Kidney (tissue), 14 donors: ENCODE results near the gene F12. TPM values are rescaled to one million over a fixed set of nuclear protein-coding genes. Genes with fewer than 3 reads are reported as not detected.
A peak's percentile ranks its signal among the peaks of the same experiment; 100 is the strongest.

Experiments used
- DNase-seq, 5 donors: peaks; one replicate each; pipeline ENCODE4 v3.0.0-alpha.2; 2013 to 2020
- FAIRE-seq: peaks from 2 replicates; lab custom pipeline; 2012; peaks lifted over from hg19 to GRCh38; lab: Jason Lieb, UNC
- H3K27ac ChIP-seq, 2 donors: one replicate each; pipeline ENCODE4 v1.7.0; 2013; ENCODE audit warnings: low read depth in 2 of 2, low read length in 2 of 2, inconsistent platforms in 1 of 2
- H3K27me3 ChIP-seq: one replicate; pipeline ENCODE4 v1.7.1; 2013; ENCODE audit warnings: low read length, inconsistent platforms; ENCODE audit not compliant: control insufficient read depth, insufficient read depth
- H3K36me3 ChIP-seq, 3 donors: one replicate each; pipeline versions ENCODE4 v1.7.0 to v1.7.1; 2013; ENCODE audit warnings: low read length in 3 of 3, control low read depth in 1 of 3, inconsistent platforms in 1 of 3; ENCODE audit not compliant: insufficient read depth in 3 of 3, control insufficient read depth in 2 of 3
- H3K4me1 ChIP-seq, 3 donors: one replicate each; pipeline versions ENCODE4 v1.7.0 to v1.7.1; 2013; ENCODE audit warnings: low read length in 3 of 3, inconsistent platforms in 1 of 3, low read depth in 1 of 3; ENCODE audit not compliant: control insufficient read depth in 2 of 3, insufficient read depth in 2 of 3
- H3K4me3 ChIP-seq, 3 donors: one replicate each; pipeline versions ENCODE4 v1.7.0 to v1.8.1; 2013; ENCODE audit warnings: low read length in 3 of 3, control low read depth in 1 of 3, inconsistent platforms in 1 of 3
- H3K9ac ChIP-seq, 3 donors: one replicate each; pipeline versions ENCODE4 v1.7.0 to v1.7.1; 2013; ENCODE audit warnings: low read length in 3 of 3, control low read depth in 1 of 3, inconsistent platforms in 1 of 3
- H3K9me3 ChIP-seq, 3 donors: one replicate each; pipeline versions ENCODE4 v1.7.0 to v1.7.1; 2013; ENCODE audit warnings: low read length in 3 of 3, control low read depth in 1 of 3, inconsistent platforms in 1 of 3; ENCODE audit not compliant: control insufficient read depth in 2 of 3, insufficient read depth in 1 of 3
- intact Hi-C: fragments of 100-400 bp; cut with DNase I; formaldehyde crosslinking; loops from one replicate; pipeline ENCODE4 v1.11.1; 2022
- polyA plus RNA-seq: library from polyadenylated mRNA; stranded (reverse); fragments of 350-450 nt; fragmentation: Illumina TruSeq; extraction: RNeasy Lipid Tissue Mini Kit (QIAGEN cat#74804); gene quantifications from one replicate; pipeline ENCODE4 v1.2.3, GENCODE V29; 2014; ENCODE audit warnings: low read depth, low replicate concordance; ENCODE audit not compliant: insufficient read depth
- total RNA-seq: library from RNA; stranded (reverse); fragmentation: NEBNext Ultra II Directional; extraction: Animal tissue kit (Norgen Biotek cat#: 25700); gene quantifications from one replicate; pipeline ENCODE4 v1.2.1, GENCODE V29; 2021
- TF ChIP-seq, protein P1 (sequence below): IDR thresholded peaks from 3 replicates; pipeline ENCODE4 v1.5.1; 2012; ENCODE audit warnings: mild to moderate bottlenecking, moderate library complexity, borderline replicate concordance; ENCODE audit not compliant: insufficient read depth; ENCODE audit errors: extremely low read depth
- donor health status: control.
- donor health status: control.
- donor health status: control.
- donor health status: control.
- donor health status: control.
- donor health status: DM: yes; HTN: yes; CAD: no.
- donor health status: Normal renal cell carcinoma (clear cell type).

F12 gene
- total and polyA plus RNA-seq, 2 donors from 2014 or later, result 3.1 to 4.2 TPM

DNA sequence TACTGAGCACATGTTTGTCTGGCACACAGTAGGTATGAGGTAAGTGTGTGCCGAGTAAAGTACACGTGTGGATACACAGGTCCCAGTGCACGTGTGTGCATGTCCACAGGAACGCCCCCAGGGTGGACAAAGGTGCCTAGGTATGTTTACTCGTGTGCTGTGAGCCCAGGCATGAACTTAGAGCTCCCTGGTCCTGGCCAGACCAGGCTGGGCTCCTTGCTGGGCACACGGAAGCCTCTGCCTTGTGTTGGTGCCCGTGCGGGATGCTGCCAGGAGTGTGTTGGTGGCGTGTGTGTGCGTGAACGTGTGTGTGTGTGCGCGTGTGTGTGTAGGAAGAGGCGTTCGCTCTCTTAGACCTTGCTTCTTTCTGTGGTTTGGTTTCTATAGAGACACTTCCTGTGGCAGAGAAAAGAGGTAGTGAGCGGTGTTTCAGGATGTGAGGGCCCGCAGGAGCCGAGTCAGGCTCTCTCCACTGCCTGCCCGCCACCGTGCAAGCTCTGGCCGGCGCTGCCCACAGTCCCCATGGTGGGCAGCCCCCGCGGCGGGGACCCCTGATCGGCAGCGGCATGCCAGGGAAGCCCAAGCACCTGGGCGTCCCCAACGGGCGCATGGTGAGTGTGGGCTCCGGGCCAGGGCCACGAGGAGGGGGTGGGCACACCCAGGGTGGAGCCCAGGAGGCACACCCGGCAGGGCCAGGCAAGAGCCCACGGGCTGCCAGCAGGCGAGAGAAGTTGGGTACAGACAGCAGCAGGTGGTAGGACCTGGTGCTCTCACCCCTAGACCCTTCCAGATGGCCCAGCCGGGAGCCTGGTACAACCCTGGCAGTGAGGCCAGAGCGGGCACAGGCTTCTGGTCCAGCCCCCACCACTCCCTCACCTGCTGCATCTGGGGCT lies 51.7 kb downstream of the F12 start, which contains the start of gene RGS14:
Gene RGS14 (plus strand): TSS at position 466 of the 893 bp plus-strand sequence. CDS start 101 bp downstream, at position 567.
- no peak within 1 kb of the TSS for H3K27ac ChIP-seq

DNA sequence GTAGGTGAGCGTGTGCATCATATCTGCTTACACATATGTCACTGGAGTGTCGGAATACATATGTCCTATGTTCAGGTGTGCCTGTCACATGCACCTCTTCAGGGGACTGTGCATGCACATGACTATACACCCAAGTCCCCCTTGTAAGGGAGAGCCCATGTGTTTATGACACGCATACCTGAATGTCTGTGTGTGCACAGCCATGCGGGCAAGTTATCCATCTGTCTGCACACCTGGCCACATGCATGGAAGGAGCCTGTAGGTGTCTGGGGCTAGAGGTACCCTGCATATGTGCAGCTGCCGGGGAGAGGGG lies 52.3 kb downstream of the F12 start:
- H3K9me3 ChIP-seq, result no peaks in the 10 kb centered on the region
- no peak overlapping the region for H3K4me3 ChIP-seq
- no peaks in the 10 kb centered on the region for H3K36me3 ChIP-seq
- DNase-seq (no peak), FAIRE-seq (no peak)
- peaks cover 0 to 12% (median 0%) of the 10 kb centered on the region in 3 donors for H3K4me1 ChIP-seq
- no peaks in the 10 kb centered on the region for H3K27me3 ChIP-seq
- intact Hi-C loops, result no loop called here
- TF ChIP-seq, protein P1, sequence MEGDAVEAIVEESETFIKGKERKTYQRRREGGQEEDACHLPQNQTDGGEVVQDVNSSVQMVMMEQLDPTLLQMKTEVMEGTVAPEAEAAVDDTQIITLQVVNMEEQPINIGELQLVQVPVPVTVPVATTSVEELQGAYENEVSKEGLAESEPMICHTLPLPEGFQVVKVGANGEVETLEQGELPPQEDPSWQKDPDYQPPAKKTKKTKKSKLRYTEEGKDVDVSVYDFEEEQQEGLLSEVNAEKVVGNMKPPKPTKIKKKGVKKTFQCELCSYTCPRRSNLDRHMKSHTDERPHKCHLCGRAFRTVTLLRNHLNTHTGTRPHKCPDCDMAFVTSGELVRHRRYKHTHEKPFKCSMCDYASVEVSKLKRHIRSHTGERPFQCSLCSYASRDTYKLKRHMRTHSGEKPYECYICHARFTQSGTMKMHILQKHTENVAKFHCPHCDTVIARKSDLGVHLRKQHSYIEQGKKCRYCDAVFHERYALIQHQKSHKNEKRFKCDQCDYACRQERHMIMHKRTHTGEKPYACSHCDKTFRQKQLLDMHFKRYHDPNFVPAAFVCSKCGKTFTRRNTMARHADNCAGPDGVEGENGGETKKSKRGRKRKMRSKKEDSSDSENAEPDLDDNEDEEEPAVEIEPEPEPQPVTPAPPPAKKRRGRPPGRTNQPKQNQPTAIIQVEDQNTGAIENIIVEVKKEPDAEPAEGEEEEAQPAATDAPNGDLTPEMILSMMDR, result no peak
- H3K9ac ChIP-seq, result no peak overlapping the region
- no peak overlapping the region for H3K27ac ChIP-seq

More for the DNA sequence above, 51.7 kb downstream of the F12 start, which contains the start of gene RGS14:
- no peak within 1 kb of the TSS for H3K4me3 ChIP-seq
- H3K36me3 ChIP-seq, result no peaks in the 10 kb centered on the region
- TF ChIP-seq, protein P1, result no peak
- DNase-seq (peak in 2 of 5 donors; percentile 42 to 83), FAIRE-seq (no peak)
- H3K27me3 ChIP-seq, result no peaks in the 10 kb centered on the region
- no peak within 1 kb of the TSS for H3K9ac ChIP-seq
- intact Hi-C loops, result no loop called here
- H3K4me1 ChIP-seq, result peaks cover 0 to 12% (median 3%) of the 10 kb centered on the region in 3 donors
- H3K9me3 ChIP-seq, result no peaks in the 10 kb centered on the region

DNA sequence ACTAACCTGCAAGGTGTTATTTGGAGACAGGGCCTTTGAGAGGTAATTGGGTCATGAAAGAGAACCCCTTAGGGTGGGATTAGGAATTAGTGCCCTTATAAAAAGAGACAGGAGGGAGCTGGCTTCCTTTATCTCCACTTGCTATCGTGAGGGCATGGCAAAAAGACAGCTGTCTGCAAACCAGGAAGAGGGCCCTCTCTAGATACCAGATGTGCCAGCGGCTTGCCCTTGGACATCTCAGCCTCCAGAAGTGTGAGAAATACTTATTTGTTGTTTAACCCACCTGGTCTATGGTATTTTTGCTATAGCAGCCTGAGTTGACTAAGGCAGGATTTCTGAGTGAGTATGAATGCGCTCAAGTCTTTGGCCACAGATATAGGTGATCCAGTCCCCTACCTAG lies 52.6 kb downstream of the F12 start:
- no peak for FAIRE-seq
- no peaks in the 10 kb centered on the region for H3K36me3 ChIP-seq
- H3K4me1 ChIP-seq, result peaks cover 0 to 13% (median 0%) of the 10 kb centered on the region in 3 donors
- H3K9ac ChIP-seq, result no peak overlapping the region
- no peak overlapping the region for H3K27ac ChIP-seq
- no peaks in the 10 kb centered on the region for H3K27me3 ChIP-seq
- H3K4me3 ChIP-seq, result no peak overlapping the region
- no peaks in the 10 kb centered on the region for H3K9me3 ChIP-seq
- intact Hi-C loops, result no loop called here
- peak in 1 of 5 donors; percentile 2 for DNase-seq
- TF ChIP-seq, protein P1, result no peak
